H9 (cell line): ENCODE measurements around the gene DPEP3. TPM values are rescaled to one million over a fixed set of nuclear protein-coding genes. Genes with fewer than 3 reads are reported as not detected.

Experiments
- DNase-seq: peaks from one replicate; pipeline ENCODE4 v3.0.0-alpha.2; 2017
- H2AFZ ChIP-seq: one replicate; pipeline ENCODE4 v1.6.1; 2013; ENCODE audit warnings: mild to moderate bottlenecking, low read length, control low read depth, moderate library complexity
- H2AK5ac ChIP-seq: 2 replicates; pipeline ENCODE4 v1.6.1; 2013; ENCODE audit warnings: low read length, control low read depth, mixed read lengths; ENCODE audit not compliant: insufficient read length
- H2BK120ac ChIP-seq: one replicate; pipeline ENCODE4 v1.6.1; 2013; ENCODE audit warnings: low read depth, mild to moderate bottlenecking, low read length, control low read depth, inconsistent platforms; ENCODE audit not compliant: poor library complexity, severe bottlenecking
- H2BK12ac ChIP-seq: 2 replicates; pipeline ENCODE4 v1.6.1; 2013; ENCODE audit warnings: low read length, control low read depth, mixed read lengths, low read depth; ENCODE audit not compliant: insufficient read length
- H2BK15ac ChIP-seq: 2 replicates; pipeline ENCODE4 v1.6.1; 2013; ENCODE audit warnings: low read depth, low read length, control low read depth
- H2BK20ac ChIP-seq: one replicate; pipeline ENCODE4 v1.6.1; 2013; ENCODE audit warnings: low read depth, mild to moderate bottlenecking, low read length, control low read depth, inconsistent platforms; ENCODE audit not compliant: poor library complexity, severe bottlenecking
- H2BK5ac ChIP-seq: 2 replicates; pipeline ENCODE4 v1.6.1; 2013; ENCODE audit warnings: low read length, control low read depth, mixed read lengths; ENCODE audit not compliant: insufficient read length
- H3K14ac ChIP-seq: 2 replicates; pipeline ENCODE4 v1.6.1; 2013; ENCODE audit warnings: low read length, control low read depth; ENCODE audit not compliant: insufficient read depth
- H3K18ac ChIP-seq: 2 replicates; pipeline ENCODE4 v1.6.1; 2013; ENCODE audit warnings: low read depth, mild to moderate bottlenecking, mixed read lengths, low read length, control low read depth; ENCODE audit not compliant: insufficient read length
- H3K23ac ChIP-seq: 2 replicates; pipeline ENCODE4 v1.6.1; 2013; ENCODE audit warnings: low read length, control low read depth, mixed read lengths, low read depth; ENCODE audit not compliant: insufficient read length
- H3K23me2 ChIP-seq: 2 replicates; pipeline ENCODE4 v1.6.1; 2013; ENCODE audit warnings: low read depth, mild to moderate bottlenecking, mixed read lengths, low read length, control low read depth; ENCODE audit not compliant: insufficient read length, poor library complexity, severe bottlenecking
- H3K27ac ChIP-seq: 2 replicates; pipeline ENCODE4 v1.5.1; 2013; ENCODE audit warnings: low read length, control low read depth, mixed read lengths, low read depth; ENCODE audit not compliant: insufficient read length
- H3K27me3 ChIP-seq: 2 replicates; pipeline ENCODE4 v1.6.1; 2013; ENCODE audit warnings: low read length, control low read depth, inconsistent platforms; ENCODE audit not compliant: insufficient read depth
- H3K4ac ChIP-seq: 2 replicates; pipeline ENCODE4 v1.6.1; 2013; ENCODE audit warnings: low read depth, mild to moderate bottlenecking, control low read depth, inconsistent platforms, low read length, moderate library complexity
- H3K4me1 ChIP-seq: 2 replicates; pipeline ENCODE4 v1.6.1; 2013; ENCODE audit warnings: low read length, control low read depth, inconsistent platforms; ENCODE audit not compliant: insufficient read depth
- H3K4me2 ChIP-seq: 2 replicates; pipeline ENCODE4 v1.6.1; 2013; ENCODE audit warnings: low read length, control low read depth, mixed read lengths; ENCODE audit not compliant: insufficient read length, insufficient read depth
- H3K56ac ChIP-seq: 2 replicates; pipeline ENCODE4 v1.6.1; 2013; ENCODE audit warnings: low read depth, mild to moderate bottlenecking, mixed read lengths, low read length, control low read depth; ENCODE audit not compliant: insufficient read length
- H3K79me1 ChIP-seq: 2 replicates; pipeline ENCODE4 v1.6.1; 2013; ENCODE audit warnings: low read depth, mild to moderate bottlenecking, moderate library complexity, low read length, control low read depth, inconsistent platforms; ENCODE audit not compliant: insufficient read depth, poor library complexity, severe bottlenecking
- H3K79me2 ChIP-seq: 2 replicates; pipeline ENCODE4 v1.6.1; 2013; ENCODE audit warnings: low read length, control low read depth, inconsistent platforms; ENCODE audit not compliant: insufficient read depth
- H3K9ac ChIP-seq: 2 replicates; pipeline ENCODE4 v1.6.1; 2013; ENCODE audit warnings: low read length, control low read depth, mixed read lengths; ENCODE audit not compliant: insufficient read length; ENCODE audit errors: extremely low read depth
- H3K9me3 ChIP-seq: one replicate; pipeline ENCODE4 v1.6.1; 2013; ENCODE audit warnings: low read depth, low read length, inconsistent platforms; ENCODE audit not compliant: control insufficient read depth
- H3T11ph ChIP-seq: one replicate; pipeline ENCODE4 v1.6.1; 2013; ENCODE audit warnings: mild to moderate bottlenecking, low read length, control low read depth, inconsistent platforms
- H4K20me1 ChIP-seq: one replicate; pipeline ENCODE4 v1.6.1; 2013; ENCODE audit not compliant: control insufficient read depth, insufficient read length, insufficient read depth
- H4K5ac ChIP-seq: 2 replicates; pipeline ENCODE4 v1.6.1; 2013; ENCODE audit warnings: low read depth, mild to moderate bottlenecking, mixed read lengths, low read length, control low read depth; ENCODE audit not compliant: insufficient read length
- H4K8ac ChIP-seq: replicated peaks from 2 replicates; pipeline ENCODE4 v1.6.1; 2013; ENCODE audit warnings: low read length, control low read depth, mixed read lengths, low read depth; ENCODE audit not compliant: insufficient read length
- H4K91ac ChIP-seq: 2 replicates; pipeline ENCODE4 v1.6.1; 2013; ENCODE audit warnings: low read depth, mild to moderate bottlenecking, moderate library complexity, mixed read lengths, low read length, control low read depth; ENCODE audit not compliant: insufficient read length
- H3K27ac Mint-ChIP-seq, 3 experiments: 2 replicates in 2 of 3; 3 replicates in 1 of 3; pipeline ENCODE4 v1.8.0; 2020 to 2021; ENCODE audit warnings: mixed read lengths in 3 of 3, mild to moderate bottlenecking in 1 of 3, moderate library complexity in 1 of 3
- H3K27me3 Mint-ChIP-seq: 2 replicates; pipeline ENCODE4 v1.8.0; 2021; ENCODE audit warnings: low read depth, mild to moderate bottlenecking, moderate library complexity, mixed read lengths
- H3K36me3 Mint-ChIP-seq, 3 experiments: 2 replicates in 2 of 3; 3 replicates in 1 of 3; pipeline ENCODE4 v1.8.0; 2020 to 2021; ENCODE audit warnings: low read depth in 3 of 3, mixed read lengths in 3 of 3; ENCODE audit not compliant: insufficient read depth in 1 of 3
- H3K4me1 Mint-ChIP-seq, 2 experiments: 2 replicates each; pipeline ENCODE4 v1.8.0; 2020; ENCODE audit warnings: mixed read lengths in 2 of 2
- H3K4me3 Mint-ChIP-seq, 2 experiments: 2 replicates in 1 of 2; 3 replicates in 1 of 2; pipeline ENCODE4 v1.8.0; 2020 to 2021; ENCODE audit warnings: mild to moderate bottlenecking in 2 of 2, mixed read lengths in 2 of 2, moderate library complexity in 1 of 2
- H3K9me3 Mint-ChIP-seq, 2 experiments: 2 replicates in 1 of 2; 3 replicates in 1 of 2; pipeline ENCODE4 v1.8.0; 2020; ENCODE audit warnings: mild to moderate bottlenecking in 2 of 2, mixed read lengths in 2 of 2, moderate library complexity in 1 of 2
- CTCF ChIP-seq: fragments of 200-600 bp; sonication (generic); conservative IDR thresholded peaks from 3 replicates; pipeline ENCODE4 v1.8.0; 2021; ENCODE audit warnings: antibody characterized with exemption, mild to moderate bottlenecking
- WGBS: extraction: QIAGEN DNeasy Blood & Tissue Kit; methylation state at CpG from one replicate; pipeline ENCODE4 v1.1.7; 2013; ENCODE audit warnings: missing lambda C conversion rate, low lambda C conversion rate, mixed read lengths; ENCODE audit not compliant: insufficient read length; ENCODE audit errors: extremely low coverage; 5-methylcytosine and 5-hydroxymethylcytosine counted together
- total RNA-seq: library from RNA; stranded (reverse); gene quantifications from 2 replicates; pipeline ENCODE4 v1.2.1, GENCODE V29; 2021

The DPEP3 gene
- total RNA-seq, 1 experiment from 2014 or later, result 0.68 TPM

GRCh38 chr16:67988675-67989074 lies 8.4 kb upstream of the DPEP3 start:
- Histone ChIP-seq H3K14ac (no peak overlapping the region), H2BK20ac (no peak overlapping the region), H2BK120ac (no peak overlapping the region), H4K5ac (no peak overlapping the region), H2BK5ac (no peak overlapping the region), H3K9ac (no peak overlapping the region), H3K4ac (no peak overlapping the region), H2AK5ac (no peak overlapping the region), H4K91ac (no peak overlapping the region), H3K4me1 (no peaks in the 10 kb centered on the region; the same call in 1 of the 2 replicates), H3K27ac (no peak overlapping the region), H2BK12ac (no peak overlapping the region), H3K56ac (no peak overlapping the region), H3K4me2 (no peak overlapping the region), H3K23ac (no peak overlapping the region), H3K18ac (no peak overlapping the region), H4K20me1 (no peaks in the 10 kb centered on the region), H3K79me1 (no peaks in the 10 kb centered on the region), H3K79me2 (no peaks in the 10 kb centered on the region), H2BK15ac (no peak overlapping the region), H4K8ac (no peak overlapping the region), H3K9me3 (no peaks in the 10 kb centered on the region), H3T11ph (no peak overlapping the region), H3K27me3 (no peaks in the 10 kb centered on the region), H3K23me2 (no peaks in the 10 kb centered on the region), H2AFZ (no peak overlapping the region)
- TF ChIP-seq CTCF, result no peak
- DNase-seq, result no peak
- no peaks in the 10 kb centered on the region for H3K9me3 Mint-ChIP-seq
- no CpG with 5 or more reads among the region's 3 CpGs for WGBS
- no peaks in the 10 kb centered on the region; a peak in 1 of 7 replicates for H3K36me3 Mint-ChIP-seq
- H3K27me3 Mint-ChIP-seq, result peaks cover 26% of the 10 kb centered on the region
- peaks cover under 1 to 1% of the 10 kb centered on the region in 2 experiments; a peak in 2 of 4 replicates for H3K4me1 Mint-ChIP-seq
- H3K4me3 Mint-ChIP-seq, result no peak overlapping the region
- H3K27ac Mint-ChIP-seq, result no peak overlapping the region; a peak in 2 of 7 replicates
